ENCODE measurements around the gene CCK. TPM values are rescaled to one million over a fixed set of nuclear protein-coding genes. Genes with fewer than 3 reads are reported as not detected.

The CCK gene
- total and polyA plus RNA-seq, 10 donors, result not detected

GRCh38 chr3:42270561-42270960 is 4.6 kb upstream of the CCK start:
- Histone ChIP-seq H3K4me1 (peaks cover 0 to 3% (median 0%) of the 10 kb centered on the region in 6 donors), H3K27me3 (replicated peaks in 1 of 7) (peaks cover 0 to 51% (median 14%) of the 10 kb centered on the region in 7 donors), H3K9me3 (peaks cover 0 to 16% (median 2%) of the 10 kb centered on the region in 8 donors), H3K36me3 (no peaks in the 10 kb centered on the region), H3K4me3 (no peak overlapping the region), H3K27ac (no peak overlapping the region)
- DNase-seq, result no peak
- TF ChIP-seq CTCF (IDR thresholded peaks at IDR 0.05 in 8 of 11, conservative IDR thresholded peaks at IDR 0.05 in 3 of 11) (no peak), POLR2A (IDR thresholded peaks at IDR 0.05) (no peak), POLR2AphosphoS5 (IDR thresholded peaks at IDR 0.05) (no peak)
- WGBS, 5 donors, result 74 to 92% (median 78%) methylated on average over 1 of the region's 1 CpG
- intact Hi-C loops (cut with DNase I; ENCODE audit: low total_unique reads), result no loop called here

DNA sequence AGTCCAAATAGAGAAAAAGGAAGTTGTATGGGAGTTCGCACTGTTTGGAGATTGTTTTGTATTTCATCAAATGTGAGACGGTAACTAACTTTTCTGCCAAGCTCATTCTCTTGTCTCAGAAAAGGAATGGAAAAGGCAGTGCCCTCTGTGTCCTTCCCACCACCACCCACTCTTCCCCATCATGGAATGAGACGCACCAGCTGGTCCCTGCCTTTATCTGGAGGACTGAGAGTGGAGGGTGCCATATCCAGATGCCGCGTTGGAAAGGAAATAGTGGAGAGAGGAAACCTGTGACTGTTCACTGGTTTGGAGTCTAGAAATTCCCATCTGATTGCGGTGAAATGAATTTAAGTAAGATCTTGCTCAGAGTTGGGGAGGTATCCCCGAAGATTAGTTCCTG is 3.7 kb upstream of the CCK start:
- peaks cover 0 to 60% (median 23%) of the 10 kb centered on the region in 7 donors for H3K27me3 ChIP-seq (replicated peaks in 1 of 7)
- TF ChIP-seq CTCF (IDR thresholded peaks at IDR 0.05 in 8 of 11, conservative IDR thresholded peaks at IDR 0.05 in 3 of 11) (no peak), POLR2A (IDR thresholded peaks at IDR 0.05) (no peak), POLR2AphosphoS5 (IDR thresholded peaks at IDR 0.05) (no peak)
- peaks cover 0 to 16% (median 2%) of the 10 kb centered on the region in 8 donors for H3K9me3 ChIP-seq
- H3K4me1 ChIP-seq, result peaks cover 0 to 12% (median 6%) of the 10 kb centered on the region in 6 donors
- intact Hi-C loops (cut with DNase I; ENCODE audit: low total_unique reads), result no loop called here
- no peak for DNase-seq
- WGBS, 5 donors, result 73 to 80% (median 79%) methylated on average over 7 of the region's 7 CpGs
- no peaks in the 10 kb centered on the region for H3K36me3 ChIP-seq
- H3K27ac ChIP-seq, result no peak overlapping the region
- H3K4me3 ChIP-seq, result no peak overlapping the region

DNA sequence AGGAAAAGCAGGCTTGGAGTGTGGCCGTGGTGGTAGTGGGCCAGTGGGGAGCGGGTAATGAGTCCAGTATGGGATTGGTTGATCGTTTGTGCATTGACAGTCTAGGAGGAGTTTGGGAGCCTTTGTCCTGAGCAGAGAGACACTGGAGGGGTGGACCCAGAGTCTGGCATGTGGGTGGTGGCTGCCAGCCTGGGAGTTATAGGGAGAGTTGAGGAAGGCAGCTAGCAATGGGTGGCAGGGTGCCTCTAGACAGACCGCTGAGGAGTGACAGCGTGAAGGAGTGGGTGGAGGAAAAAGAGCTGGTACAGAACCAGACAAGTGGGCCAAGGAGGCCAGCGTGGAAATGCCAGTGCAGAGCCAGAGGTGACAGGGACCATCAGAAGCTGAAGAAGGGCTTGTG is 1.9 kb upstream of the CCK start:
- no peak overlapping the region for H3K4me3 ChIP-seq
- intact Hi-C loops (cut with DNase I; ENCODE audit: low total_unique reads), result no loop called here
- 84 to 92% (median 87%) methylated on average over 6 of the region's 6 CpGs for WGBS, 5 donors
- H3K27ac ChIP-seq, result no peak overlapping the region
- peaks cover 0 to 16% (median 2%) of the 10 kb centered on the region in 8 donors for H3K9me3 ChIP-seq
- TF ChIP-seq CTCF (IDR thresholded peaks at IDR 0.05 in 8 of 11, conservative IDR thresholded peaks at IDR 0.05 in 3 of 11), result no peak
- no peak for TF ChIP-seq POLR2AphosphoS5 (IDR thresholded peaks at IDR 0.05)
- TF ChIP-seq POLR2A (IDR thresholded peaks at IDR 0.05), result no peak
- peaks cover 11 to 30% (median 21%) of the 10 kb centered on the region in 6 donors for H3K4me1 ChIP-seq
- H3K27me3 ChIP-seq (replicated peaks in 1 of 7), result peaks cover 0 to 77% (median 40%) of the 10 kb centered on the region in 7 donors
- DNase-seq, result no peak
- no peaks in the 10 kb centered on the region for H3K36me3 ChIP-seq

DNA sequence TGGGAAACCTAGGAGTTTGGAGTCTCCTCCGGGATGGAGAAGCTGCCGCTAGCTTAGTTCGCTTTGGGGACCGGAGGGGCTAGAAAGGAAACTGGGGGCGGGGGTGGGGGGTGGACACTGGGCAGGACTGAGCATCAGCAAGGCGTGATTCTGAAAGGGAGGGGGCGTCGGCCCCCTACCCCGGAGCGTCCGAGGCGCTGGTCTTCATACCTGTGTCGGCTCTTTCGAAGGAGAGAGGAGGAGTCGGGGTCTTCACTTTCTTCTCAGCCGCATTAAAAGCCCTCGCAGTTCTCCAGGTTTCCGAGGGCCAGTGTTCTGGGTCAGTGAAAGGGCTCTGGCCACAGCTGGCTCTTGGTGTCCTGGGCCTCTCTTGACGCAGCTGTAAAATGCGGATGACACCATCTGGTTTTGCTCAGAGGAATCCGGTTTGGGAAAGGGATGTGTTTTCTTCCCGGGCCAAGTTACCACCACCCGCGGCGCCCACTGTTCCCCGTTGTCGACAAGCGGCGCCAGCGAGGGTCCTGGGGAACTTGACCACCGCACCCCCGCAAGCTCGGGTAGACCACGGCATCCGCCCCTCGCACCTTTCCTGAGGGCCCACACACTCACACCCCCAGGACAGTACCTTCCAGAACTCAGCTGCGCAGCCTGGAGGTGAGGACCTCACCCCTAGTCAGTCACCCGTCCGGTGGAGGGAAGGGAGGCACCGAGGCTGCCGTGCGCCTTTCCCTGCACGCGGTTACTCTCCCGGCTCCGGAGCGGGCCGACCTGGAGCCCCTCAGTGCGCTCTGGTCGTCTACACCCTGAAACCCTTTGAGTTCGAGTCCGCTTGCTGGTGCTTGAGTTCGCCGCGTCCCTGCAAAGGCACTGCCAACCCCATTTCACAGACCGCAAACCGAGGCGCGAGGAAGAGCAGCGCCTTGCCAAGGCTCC is 660 bp downstream of the CCK start:
- Histone ChIP-seq H3K27me3 (replicated peaks in 1 of 7) (peaks cover 0 to 96% (median 52%) of the 10 kb centered on the region in 7 donors), H3K4me1 (peaks cover 11 to 31% (median 21%) of the 10 kb centered on the region in 6 donors), H3K27ac (no peak overlapping the region), H3K4me3 (peak overlapping the region in 1 of 8 donors; percentile 36), H3K9me3 (no peaks in the 10 kb centered on the region), H3K36me3 (no peaks in the 10 kb centered on the region)
- WGBS, 5 donors, result 13 to 26% (median 20%) methylated on average over 39 to 60 of the region's 60 CpGs
- DNase-seq, result no peak
- intact Hi-C loops (cut with DNase I; ENCODE audit: low total_unique reads), result no loop called here
- TF ChIP-seq CTCF (IDR thresholded peaks at IDR 0.05 in 8 of 11, conservative IDR thresholded peaks at IDR 0.05 in 3 of 11), result no peak
- no peak for TF ChIP-seq POLR2A (IDR thresholded peaks at IDR 0.05)
- no peak for TF ChIP-seq POLR2AphosphoS5 (IDR thresholded peaks at IDR 0.05)

Measured in spleen (tissue), 11 donors.